AG04450 (cell line): ENCODE data around the gene AAMDC. TPM values are rescaled to one million over a fixed set of nuclear protein-coding genes. Genes with fewer than 3 reads are reported as not detected.

Experiments
- CTCF ChIA-PET: fragments of 300-600, 350-600 bp; formaldehyde crosslinking; extraction: SDS; loops from one replicate; lab custom pipeline; 2022; ENCODE audit warnings: antibody characterized with exemption, inconsistent platforms; lab: Charles Lee
- POLR2A ChIA-PET: fragments of 350-600 bp; formaldehyde crosslinking; extraction: SDS; loops from one replicate; lab custom pipeline; 2021; ENCODE audit warnings: antibody characterized with exemption, inconsistent platforms; lab: Yijun Ruan, JAX
- DNase-seq: peaks from one replicate; pipeline ENCODE4 v3.0.0-alpha.2; 2011; ENCODE audit warnings: low read depth, low spot score
- H3K27ac ChIP-seq: one replicate; pipeline ENCODE4 v1.5.1; 2012; ENCODE audit warnings: low read depth, low read length, control low read depth
- H3K27me3 ChIP-seq: one replicate; pipeline ENCODE4 v1.6.0; 2012; ENCODE audit warnings: low read length; ENCODE audit not compliant: control insufficient read depth, insufficient read depth
- H3K4me3 ChIP-seq: 2 replicates; pipeline ENCODE4 v1.5.1; 2011; ENCODE audit warnings: mild to moderate bottlenecking, low read depth, low read length, control low read depth
- H3K9me3 ChIP-seq: 2 replicates; pipeline ENCODE4 v1.5.1; 2012; ENCODE audit warnings: low read length; ENCODE audit not compliant: control insufficient read depth, insufficient read depth
- polyA plus RNA-seq: library from polyadenylated mRNA; depleted of rRNA; stranded (reverse); fragments of >200 nt; gene quantifications from 2 replicates; pipeline ENCODE4 v1.2.3, GENCODE V29; 2011
- TF ChIP-seq, protein P1 (sequence below): IDR thresholded peaks from 2 replicates; pipeline ENCODE4 v1.5.1; 2011; ENCODE audit warnings: low read depth, low read length, control low read depth, inconsistent platforms

The AAMDC gene
- polyA plus RNA-seq, 1 experiment: 57.7 TPM

DNA sequence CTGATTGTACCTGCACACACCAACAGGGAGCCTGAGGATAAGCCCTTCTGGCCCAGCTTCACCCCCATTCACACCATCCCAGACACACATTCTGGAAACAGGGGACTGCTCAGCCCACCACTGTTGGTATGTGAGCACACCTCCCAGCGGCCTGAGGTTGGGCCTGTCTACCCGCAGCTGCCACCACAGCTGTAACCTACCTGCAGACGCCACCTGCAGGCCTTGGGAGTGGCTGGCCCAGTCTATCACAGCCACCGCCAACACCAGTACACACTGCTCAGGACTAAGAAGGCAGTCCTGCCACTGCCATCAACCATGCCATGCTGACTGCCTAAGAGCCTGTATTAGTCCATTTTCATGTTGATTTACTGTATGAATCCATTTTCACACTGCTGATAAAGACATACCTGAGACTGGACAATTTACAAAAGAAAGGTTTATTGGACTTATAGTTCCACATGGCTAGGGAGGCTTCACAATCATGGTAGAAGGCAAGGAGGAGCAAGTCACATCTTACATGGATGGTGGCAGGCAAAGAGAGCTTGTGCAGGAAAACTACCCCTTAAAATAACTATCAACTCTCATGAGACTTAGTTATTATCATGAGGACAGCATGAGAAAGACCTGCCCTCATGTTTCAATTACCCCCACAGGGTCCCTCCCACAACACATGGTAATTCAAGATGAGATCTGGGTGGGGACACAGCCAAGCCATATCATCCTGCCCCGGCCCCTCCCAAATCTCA, 31.0 kb upstream of the AAMDC start:
- TF ChIP-seq, protein P1, sequence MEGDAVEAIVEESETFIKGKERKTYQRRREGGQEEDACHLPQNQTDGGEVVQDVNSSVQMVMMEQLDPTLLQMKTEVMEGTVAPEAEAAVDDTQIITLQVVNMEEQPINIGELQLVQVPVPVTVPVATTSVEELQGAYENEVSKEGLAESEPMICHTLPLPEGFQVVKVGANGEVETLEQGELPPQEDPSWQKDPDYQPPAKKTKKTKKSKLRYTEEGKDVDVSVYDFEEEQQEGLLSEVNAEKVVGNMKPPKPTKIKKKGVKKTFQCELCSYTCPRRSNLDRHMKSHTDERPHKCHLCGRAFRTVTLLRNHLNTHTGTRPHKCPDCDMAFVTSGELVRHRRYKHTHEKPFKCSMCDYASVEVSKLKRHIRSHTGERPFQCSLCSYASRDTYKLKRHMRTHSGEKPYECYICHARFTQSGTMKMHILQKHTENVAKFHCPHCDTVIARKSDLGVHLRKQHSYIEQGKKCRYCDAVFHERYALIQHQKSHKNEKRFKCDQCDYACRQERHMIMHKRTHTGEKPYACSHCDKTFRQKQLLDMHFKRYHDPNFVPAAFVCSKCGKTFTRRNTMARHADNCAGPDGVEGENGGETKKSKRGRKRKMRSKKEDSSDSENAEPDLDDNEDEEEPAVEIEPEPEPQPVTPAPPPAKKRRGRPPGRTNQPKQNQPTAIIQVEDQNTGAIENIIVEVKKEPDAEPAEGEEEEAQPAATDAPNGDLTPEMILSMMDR: no peak
- CTCF ChIA-PET: no interaction called here
- H3K27ac ChIP-seq: no peak overlapping the region
- peaks cover 7% of the 10 kb centered on the region for H3K9me3 ChIP-seq
- no peak for DNase-seq
- no peaks in the 10 kb centered on the region for H3K27me3 ChIP-seq
- H3K4me3 ChIP-seq: no peak overlapping the region
- POLR2A ChIA-PET: no interaction called here

DNA sequence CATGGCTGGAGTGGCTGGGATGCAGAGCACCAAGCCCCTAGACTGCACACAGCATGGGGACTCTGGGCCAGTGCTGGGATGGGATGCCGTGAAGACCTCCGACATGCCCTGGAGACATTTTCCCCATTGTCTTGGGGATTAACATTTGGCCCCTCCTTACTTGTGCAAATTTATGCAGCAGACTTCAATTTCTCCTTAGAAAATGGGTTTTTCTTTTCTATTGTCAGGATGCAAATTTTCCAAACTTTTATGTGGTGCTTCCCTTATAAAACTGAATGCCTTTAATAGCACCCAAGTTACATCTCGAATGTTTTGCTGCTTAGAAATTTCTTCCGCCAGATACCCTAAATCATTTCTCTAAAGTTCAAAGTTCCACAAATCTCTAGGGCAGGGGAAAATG, 29.6 kb upstream of the AAMDC start:
- no peak for DNase-seq
- H3K27ac ChIP-seq: no peak overlapping the region
- H3K9me3 ChIP-seq: peaks cover 7% of the 10 kb centered on the region
- CTCF ChIA-PET: no interaction called here
- no peaks in the 10 kb centered on the region for H3K27me3 ChIP-seq
- H3K4me3 ChIP-seq: no peak overlapping the region
- TF ChIP-seq, protein P1: no peak
- POLR2A ChIA-PET: no interaction called here

DNA sequence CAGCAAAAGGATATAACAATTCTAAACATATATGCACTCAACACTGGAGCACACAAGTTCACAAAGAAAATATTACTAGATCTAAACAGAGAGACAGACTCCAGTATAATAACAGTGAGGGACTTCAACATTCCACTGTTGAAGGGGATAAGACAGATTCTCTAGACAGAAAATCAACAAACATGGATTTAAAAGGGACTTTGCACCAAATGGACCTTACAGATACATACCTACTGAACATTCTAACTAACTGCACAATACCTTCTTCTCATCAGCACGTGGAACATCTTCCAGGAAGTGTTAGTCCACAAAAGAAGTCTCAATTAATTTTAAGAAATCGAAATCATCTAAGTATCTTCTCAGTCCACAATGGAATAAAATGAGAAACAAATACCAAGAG, 27.0 kb upstream of the AAMDC start:
- Histone ChIP-seq H3K27me3 (no peaks in the 10 kb centered on the region), H3K4me3 (no peak overlapping the region), H3K27ac (no peak overlapping the region), H3K9me3 (peaks cover 7% of the 10 kb centered on the region)
- TF ChIP-seq, protein P1: no peak
- DNase-seq: no peak
- ChIA-PET CTCF (no interaction called here), POLR2A (no interaction called here)

DNA sequence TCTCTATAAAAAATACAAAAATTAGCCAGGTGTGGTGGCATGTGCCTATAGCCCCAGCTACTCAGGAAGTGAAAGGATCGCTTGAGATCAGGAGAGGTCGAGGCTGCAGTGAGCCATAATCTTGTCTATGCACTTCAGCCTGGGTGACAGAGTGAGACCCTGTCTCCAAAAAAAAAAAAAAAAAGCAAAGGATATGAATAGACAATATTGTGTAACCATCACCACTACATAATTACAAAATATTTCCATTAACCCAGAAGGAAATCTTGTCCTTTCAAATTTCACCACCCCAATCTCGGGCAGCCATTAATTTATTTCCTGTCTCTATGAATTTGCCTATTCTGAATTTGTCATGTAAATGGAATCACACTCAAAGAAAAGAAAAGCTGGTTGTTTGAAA, 21.6 kb upstream of the AAMDC start:
- H3K4me3 ChIP-seq: no peak overlapping the region
- ChIA-PET POLR2A (interaction anchor here (0.7 kb wide), 1 partner anchor 14 kb away, joined by 7 read pairs; no protein-coding TSS in a partner anchor), CTCF (interaction anchor here (0.7 kb wide), 1 partner anchor 29 kb away, joined by 5 read pairs; no protein-coding TSS in a partner anchor)
- no peaks in the 10 kb centered on the region for H3K9me3 ChIP-seq
- DNase-seq: no peak
- TF ChIP-seq, protein P1: no peak
- no peak overlapping the region for H3K27ac ChIP-seq
- H3K27me3 ChIP-seq: no peaks in the 10 kb centered on the region

DNA sequence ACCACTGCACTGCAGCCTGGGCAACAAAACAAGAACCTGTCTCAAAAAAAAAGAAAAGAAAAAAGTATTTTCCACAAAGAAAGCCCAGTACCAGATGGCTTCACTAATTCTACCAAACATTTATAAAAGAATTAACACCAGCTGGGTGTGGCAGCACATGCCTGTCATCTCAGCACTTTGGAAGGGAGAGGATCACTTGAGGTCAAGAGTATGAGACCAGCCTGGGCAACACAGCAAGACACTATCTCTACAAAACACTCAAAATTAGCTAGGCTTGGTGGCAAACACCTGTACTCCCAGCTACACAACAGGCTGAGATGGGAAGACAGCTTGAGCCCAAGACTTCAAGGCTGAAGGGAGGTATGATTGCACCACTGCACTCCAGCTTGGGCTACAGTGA, 20.5 kb upstream of the AAMDC start:
- TF ChIP-seq, protein P1: no peak

More for the DNA sequence above, 20.5 kb upstream of the AAMDC start:
- no peaks in the 10 kb centered on the region for H3K27me3 ChIP-seq
- H3K9me3 ChIP-seq: no peaks in the 10 kb centered on the region
- ChIA-PET CTCF (no interaction called here), POLR2A (no interaction called here)
- H3K4me3 ChIP-seq: no peak overlapping the region
- no peak for DNase-seq
- H3K27ac ChIP-seq: no peak overlapping the region
